H1 (cell line): ENCODE data around the gene MAP1LC3A. TPM values are rescaled to one million over a fixed set of nuclear protein-coding genes. Genes with fewer than 3 reads are reported as not detected.

Experiments
- BCL11A ChIP-seq, 2 experiments: IDR thresholded peaks; one replicate each; pipeline ENCODE4 v1.6.1; 2011; ENCODE audit warnings: low read depth in 2 of 2, low read length in 2 of 2, mild to moderate bottlenecking in 2 of 2
- CHD2 ChIP-seq: IDR thresholded peaks from 2 replicates; pipeline ENCODE4 v1.6.1; 2012; ENCODE audit warnings: low read length, improper control_type of control experiment
- EGR1 ChIP-seq: IDR thresholded peaks from 2 replicates; pipeline ENCODE4 v1.6.1; 2011; ENCODE audit warnings: low read depth, low read length, borderline replicate concordance
- JUN ChIP-seq: IDR thresholded peaks from 2 replicates; pipeline ENCODE4 v1.6.1; 2011; ENCODE audit warnings: low read depth, mild to moderate bottlenecking, improper control_type of control experiment, low read length
- POLR2A ChIP-seq, 2 experiments: IDR thresholded peaks; 1 replicate in 1 of 2; 2 replicates in 1 of 2; pipeline ENCODE4 v1.6.1; 2011; ENCODE audit warnings: low read depth in 2 of 2, low read length in 2 of 2, mild to moderate bottlenecking in 2 of 2; ENCODE audit errors: control extremely low read depth in 1 of 2
- POU5F1 ChIP-seq: IDR thresholded peaks from 2 replicates; pipeline ENCODE4 v1.6.1; 2011; ENCODE audit warnings: low read depth, mild to moderate bottlenecking, low read length, moderate library complexity
- RFX5 ChIP-seq: IDR thresholded peaks from 2 replicates; pipeline ENCODE4 v1.6.1; 2011; ENCODE audit warnings: low read depth, low read length, improper control_type of control experiment, borderline replicate concordance
- SAP30 ChIP-seq: fragments of 300-600 bp; sonication (generic); IDR thresholded peaks from 2 replicates; pipeline ENCODE4 v1.7.1; 2012; ENCODE audit warnings: low read length, moderate library complexity, mild to moderate bottlenecking, inconsistent platforms; ENCODE audit not compliant: insufficient read depth, insufficient replicate concordance
- SIX5 ChIP-seq: IDR thresholded peaks from 2 replicates; pipeline ENCODE4 v1.6.1; 2011; ENCODE audit warnings: mild to moderate bottlenecking, low read depth, low read length
- polyA plus RNA-seq, 7 experiments: library from polyadenylated mRNA; depleted of rRNA in 3 of 7; stranded (reverse) in 5 of 7; unstranded in 2 of 7; fragments of >200 nt in 5 of 7; fragments of 200-250 nt in 2 of 7; gene quantifications; 1 replicate in 5 of 7; 2 replicates in 1 of 7; 4 replicates in 1 of 7; pipeline versions ENCODE4 v1.2.1 to v1.2.3, GENCODE V29; 2011 to 2013; ENCODE audit warnings: missing spikeins in 2 of 7, mixed read lengths in 2 of 7
- small RNA-seq: library from polyadenylated mRNA; stranded (forward); fragments of <200 nt; extraction: miRNeasy Mini kit (QIAGEN cat#:217004); gene quantifications from one replicate; pipeline ENCODE3, GENCODE V24; 2013; ENCODE audit not compliant: insufficient read depth
- total RNA-seq: library from RNA; stranded (reverse); fragmentation: NEBNext Ultra II Directional; extraction: Animal tissue kit (Norgen Biotek cat#: 25700); gene quantifications from 2 replicates; pipeline ENCODE4 v1.2.1, GENCODE V29; 2021

MAP1LC3A gene
- total and polyA plus RNA-seq, 2 of the 8 experiments (the other 6 are each of a cell fraction or from before 2014, with no cell fraction given) = 5.0 to 6.1 TPM

GRCh38 chr20:34607066-34607465 lies 48.5 kb downstream of the MAP1LC3A start (continued):
- TF ChIP-seq BCL11A (IDR thresholded peaks at IDR 0.05; ENCODE audit: low read depth in 2 of 2, low read length in 2 of 2) (no peak), SIX5 (no peak), POU5F1 (no peak), SAP30 (no peak), EGR1 (no peak), RFX5 (no peak), CHD2 (no peak), POLR2A (IDR thresholded peaks at IDR 0.05; ENCODE audit: control extremely low read depth in 1 of 2, low read depth in 2 of 2, low read length in 2 of 2) (no peak), JUN (no peak)

Small RNA genes lying within 50 kb of the gene (small RNA-seq; reads per million reads assigned to genes)
- gene RF00019 = not detected

Other genes with a start within 250 kb of the MAP1LC3A start
- 39.2 and 45.2 TPM in 2 replicates for gene ITCH, start 195.4 kb upstream of the MAP1LC3A start, total RNA-seq
- 2.5 and 3.9 TPM in 2 replicates for gene ITCH, start 195.4 kb upstream of the MAP1LC3A start, polyA plus RNA-seq (2011; rRNA removed)
- gene DYNLRB1, start 42.3 kb upstream of the MAP1LC3A start, total RNA-seq = 107 and 109 TPM in 2 replicates
- 206 and 214 TPM in 2 replicates for gene DYNLRB1, start 42.3 kb upstream of the MAP1LC3A start, polyA plus RNA-seq (2011; rRNA removed)
- gene PIGU, start 118.4 kb downstream of the MAP1LC3A start, total RNA-seq = 27.9 and 28.3 TPM in 2 replicates
- gene PIGU, start 118.4 kb downstream of the MAP1LC3A start, polyA plus RNA-seq (2011; rRNA removed) = 80.9 and 117 TPM in 2 replicates
- 4.5 and 4.8 TPM in 2 replicates for gene TP53INP2, start 145.6 kb downstream of the MAP1LC3A start, total RNA-seq
- gene TP53INP2, start 145.6 kb downstream of the MAP1LC3A start, polyA plus RNA-seq (2011; rRNA removed) = 2.4 and 2.9 TPM in 2 replicates